PC-9 (cell line): ENCODE measurements around the gene RALBP1. TPM values are rescaled to one million over a fixed set of nuclear protein-coding genes. Genes with fewer than 3 reads are reported as not detected.
"Not testable (repeated sequence)": the region's sequence is repeated elsewhere in the genome, so short reads cannot be mapped to it uniquely, and the experiment has no call there.

Experiments
- BruUV-seq: library from RNA; stranded (reverse); fragments of 400-500 nt; replicated peaks from 2 replicates; lab custom pipeline; 2021; lab: Mats Ljungman, UMichigan
- CTCF ChIA-PET: fragments of 300-600 bp; sonication (Branson Sonifier 250); formaldehyde crosslinking; loops from one replicate; lab custom pipeline; 2022; ENCODE audit warnings: antibody characterized with exemption; lab: Charles Lee
- POLR2A ChIA-PET: fragments of 300-600 bp; sonication (Branson Sonifier 250); formaldehyde crosslinking; loops from one replicate; lab custom pipeline; 2022; ENCODE audit warnings: antibody characterized with exemption; ENCODE audit not compliant: unreplicated experiment; lab: Charles Lee
- DNase-seq, 2 experiments: peaks; one replicate each; pipeline versions ENCODE4 v3.0.0 to v3.0.0-alpha.2; 2015 to 2022; ENCODE audit warnings: mixed read lengths in 1 of 2
- H2AFZ ChIP-seq: fragments of 200-600 bp; sonication (generic); 2 replicates; pipeline ENCODE4 v1.8.1; 2017; ENCODE audit warnings: antibody characterized with exemption
- H3F3A ChIP-seq: fragments of 200-600 bp; sonication (generic); 2 replicates; pipeline ENCODE4 v1.8.1; 2017; ENCODE audit warnings: antibody characterized with exemption, mild to moderate bottlenecking, low read depth; ENCODE audit not compliant: insufficient read depth
- H3K27ac ChIP-seq: fragments of 200-600 bp; sonication (generic); 2 replicates; pipeline ENCODE4 v1.6.1; 2016; ENCODE audit warnings: mixed run types
- H3K27me3 ChIP-seq: fragments of 200-600 bp; sonication (generic); 2 replicates; pipeline ENCODE4 v1.6.1; 2016; ENCODE audit warnings: low read depth, mixed run types; ENCODE audit not compliant: insufficient read depth
- H3K36me3 ChIP-seq: fragments of 200-600 bp; sonication (generic); 2 replicates; pipeline ENCODE4 v1.6.1; 2016; ENCODE audit warnings: low read depth, mixed run types
- H3K4me1 ChIP-seq: fragments of 200-600 bp; sonication (generic); replicated peaks from 2 replicates; pipeline ENCODE4 v1.6.1; 2016; ENCODE audit warnings: mixed run types; ENCODE audit not compliant: insufficient read depth
- H3K4me2 ChIP-seq: fragments of 200-600 bp; sonication (generic); 2 replicates; pipeline ENCODE4 v1.6.1; 2017; ENCODE audit warnings: mixed run types
- H3K4me3 ChIP-seq: fragments of 200-600 bp; sonication (generic); 2 replicates; pipeline ENCODE4 v1.6.1; 2016; ENCODE audit warnings: mixed run types
- H3K79me2 ChIP-seq: fragments of 200-600 bp; sonication (generic); 2 replicates; pipeline ENCODE4 v1.6.1; 2017; ENCODE audit warnings: low read depth, mixed run types
- H3K9me2 ChIP-seq: fragments of 200-600 bp; sonication (generic); 2 replicates; pipeline ENCODE4 v1.8.1; 2017; ENCODE audit warnings: mild to moderate bottlenecking; ENCODE audit not compliant: insufficient read depth
- H3K9me3 ChIP-seq: fragments of 200-600 bp; sonication (generic); 2 replicates; pipeline ENCODE4 v1.8.1; 2016; ENCODE audit warnings: low read depth; ENCODE audit not compliant: insufficient read depth
- H4K20me1 ChIP-seq: fragments of 200-600 bp; sonication (generic); 2 replicates; pipeline ENCODE4 v1.8.1; 2017; ENCODE audit not compliant: insufficient read depth
- CTCF ChIP-seq: fragments of 200-600 bp; sonication (generic); conservative IDR thresholded peaks from 2 replicates; pipeline ENCODE4 v1.6.1; 2017; ENCODE audit warnings: mixed run types, antibody characterized with exemption, mild to moderate bottlenecking, moderate library complexity
- EZH2 ChIP-seq: fragments of 200-600 bp; sonication (generic); IDR thresholded peaks from 2 replicates; pipeline ENCODE4 v1.8.0; 2017; ENCODE audit warnings: antibody characterized with exemption, low read depth
- intact Hi-C: fragments of 100-400 bp; cut with micrococcal nuclease; formaldehyde crosslinking; loops from one replicate; pipeline ENCODE4 v1.10.0; 2022; ENCODE audit not compliant: unreplicated experiment
- total RNA-seq: library from RNA; stranded (reverse); gene quantifications from 2 replicates; pipeline ENCODE4 v1.2.3, GENCODE V29; 2021

Gene RALBP1
- total RNA-seq, 1 experiment from 2014 or later, result 95.0 TPM

- Histone ChIP-seq H3K4me2 (peak overlapping the region; percentile 83), H3K9me3 (no peaks in the 10 kb centered on the region), H4K20me1 (no peaks in the 10 kb centered on the region), H3K4me3 (peak overlapping the region; percentile 68), H2AFZ (peak overlapping the region; percentile 85), H3K27ac (peak overlapping the region; percentile 60), H3K36me3 (no peaks in the 10 kb centered on the region), H3K79me2 (peaks cover 55% of the 10 kb centered on the region), H3F3A (peaks cover 25% of the 10 kb centered on the region), H3K9me2 (no peaks in the 10 kb centered on the region), H3K27me3 (no peaks in the 10 kb centered on the region), H3K4me1 (peaks cover 23% of the 10 kb centered on the region)
- no TSS peak for BruUV-seq
- ChIA-PET POLR2A (interaction anchor here (0.5 to 1.1 kb wide), 2 partner anchors 38 to 207 kb away, joined by 3 to 11 read pairs; no protein-coding TSS in a partner anchor), CTCF (interaction anchor here (0.6 kb wide), 4 partner anchors 41 to 142 kb away, joined by 3 to 22 read pairs (median 4); partner anchors contain the start of gene TWSG1)
- peak; percentile 5 to 58 for DNase-seq
- intact Hi-C loops, result loop anchor here (1.0 to 5.0 kb wide), 6 partner anchors 39 to 339 kb away; partner anchors contain the start of genes ANKRD12 and TWSG1
- no peak for TF ChIP-seq EZH2
Observed at GRCh38 chr18:9475643-9476591, 604 bp downstream of the RALBP1 start.

- intact Hi-C loops, result loop anchor here (5.0 kb wide), 1 partner anchor 170 kb away; no protein-coding TSS in a partner anchor
- TSS peak; percentile 45 for BruUV-seq
Observed at GRCh38 chr18:9476949-9477348, 1.6 kb downstream of the RALBP1 start.

GRCh38 chr18:9477509-9477908, 2.2 kb downstream of the RALBP1 start:
- Histone ChIP-seq H3K9me2 (no peaks in the 10 kb centered on the region), H3K27ac (no peak overlapping the region), H4K20me1 (no peaks in the 10 kb centered on the region), H3K4me1 (peaks cover 23% of the 10 kb centered on the region), H3K27me3 (no peaks in the 10 kb centered on the region), H3K4me3 (no peak overlapping the region; the same call in 1 of the 2 replicates), H3K79me2 (peaks cover 71% of the 10 kb centered on the region), H3K9me3 (no peaks in the 10 kb centered on the region), H3K36me3 (0 out of 2 replicates have a peak, but pooled peaks cover 8% of the 10 kb centered on the region), H3K4me2 (peak overlapping the region; percentile 83), H3F3A (peaks cover 25% of the 10 kb centered on the region), H2AFZ (no peak overlapping the region)
- no peak for DNase-seq
- ChIA-PET CTCF (no interaction called here), POLR2A (no interaction called here)
- BruUV-seq, result no TSS peak
- TF ChIP-seq CTCF (no peak), EZH2 (no peak)
- intact Hi-C loops, result loop anchor here (5.0 kb wide), 1 partner anchor 170 kb away; no protein-coding TSS in a partner anchor

More at GRCh38 chr18:9476949-9477348, 1.6 kb downstream of the RALBP1 start:
- H2AFZ ChIP-seq, H4K20me1 ChIP-seq, H3K27me3 ChIP-seq, H3K9me2 ChIP-seq, POLR2A ChIA-PET, H3K9me3 ChIP-seq, DNase-seq, H3K36me3 ChIP-seq, H3K27ac ChIP-seq: not testable (repeated sequence)
- Histone ChIP-seq H3F3A (peaks cover 25% of the 10 kb centered on the region), H3K79me2 (peaks cover 66% of the 10 kb centered on the region), H3K4me3 (peak overlapping the region; percentile 68; the same call in 1 of the 2 replicates), H3K4me1 (peaks cover 23% of the 10 kb centered on the region), H3K4me2 (peak overlapping the region; percentile 83)
- CTCF ChIA-PET, result interaction anchor here (0.6 kb wide), 4 partner anchors 40 to 143 kb away, joined by 3 to 22 read pairs (median 4); partner anchors contain the start of gene TWSG1
